ENCODE measurements around the gene NDUFA6.

The NDUFA6 gene

GRCh38 chr22:42084874-42085273 lies 5.7 kb downstream of the NDUFA6 start:
- no peak for DNase-seq (ENCODE audit: low spot score)
- H3K4me3 ChIP-seq = no peak overlapping the region
- no peak for TF ChIP-seq CTCF (IDR thresholded peaks at IDR 0.05)
- no peak overlapping the region for H3K27ac ChIP-seq

GRCh38 chr22:42083119-42083518 lies 7.5 kb downstream of the NDUFA6 start:
- no peak for DNase-seq (ENCODE audit: low spot score)
- TF ChIP-seq CTCF (IDR thresholded peaks at IDR 0.05) = no peak
- no peak overlapping the region for H3K27ac ChIP-seq
- H3K4me3 ChIP-seq = no peak overlapping the region

- TF ChIP-seq CTCF (IDR thresholded peaks at IDR 0.05) = no peak
- peak; percentile 73 for DNase-seq (ENCODE audit: low spot score)
- peak overlapping the region; percentile 87 for H3K4me3 ChIP-seq
Measured at GRCh38 chr22:42080287-42080686, 10.3 kb downstream of the NDUFA6 start.

GRCh38 chr22:42079319-42080251 lies 11.0 kb downstream of the NDUFA6 start, which contains the start of gene SMDT1:
TSS of gene SMDT1 (plus strand) at chr22:42079700. CDS start at chr22:42079769, 69 bp downstream.
- no peak for TF ChIP-seq CTCF (IDR thresholded peaks at IDR 0.05)
- H3K4me3 ChIP-seq = peak within 1 kb of the TSS; percentile 87
- DNase-seq (ENCODE audit: low spot score) = peak; percentile 99
- H3K27ac ChIP-seq = peak within 1 kb of the TSS; percentile 95 to 98

More at GRCh38 chr22:42080287-42080686, 10.3 kb downstream of the NDUFA6 start:
- H3K27ac ChIP-seq = peak overlapping the region; percentile 95 to 98

- no peak for DNase-seq (ENCODE audit: low spot score)
- Histone ChIP-seq H3K27ac (peak overlapping the region; percentile 95 to 98), H3K4me3 (peak overlapping the region; percentile 87)
- TF ChIP-seq CTCF (IDR thresholded peaks at IDR 0.05) = no peak
Measured at GRCh38 chr22:42078469-42079318, 11.9 kb downstream of the NDUFA6 start.

- DNase-seq (ENCODE audit: low spot score) = peak; percentile 76
- Histone ChIP-seq H3K4me3 (no peak overlapping the region), H3K27ac (peak overlapping the region; percentile 95 to 98)
- no peak for TF ChIP-seq CTCF (IDR thresholded peaks at IDR 0.05)
Measured at GRCh38 chr22:42077486-42078125, 13.0 kb downstream of the NDUFA6 start.

Data from coronary artery (tissue), 2 donors.